ENCODE measurements around the gene SPATA2L.
A peak's percentile ranks its signal among the peaks of the same experiment; 100 is the strongest.

The SPATA2L gene

DNA sequence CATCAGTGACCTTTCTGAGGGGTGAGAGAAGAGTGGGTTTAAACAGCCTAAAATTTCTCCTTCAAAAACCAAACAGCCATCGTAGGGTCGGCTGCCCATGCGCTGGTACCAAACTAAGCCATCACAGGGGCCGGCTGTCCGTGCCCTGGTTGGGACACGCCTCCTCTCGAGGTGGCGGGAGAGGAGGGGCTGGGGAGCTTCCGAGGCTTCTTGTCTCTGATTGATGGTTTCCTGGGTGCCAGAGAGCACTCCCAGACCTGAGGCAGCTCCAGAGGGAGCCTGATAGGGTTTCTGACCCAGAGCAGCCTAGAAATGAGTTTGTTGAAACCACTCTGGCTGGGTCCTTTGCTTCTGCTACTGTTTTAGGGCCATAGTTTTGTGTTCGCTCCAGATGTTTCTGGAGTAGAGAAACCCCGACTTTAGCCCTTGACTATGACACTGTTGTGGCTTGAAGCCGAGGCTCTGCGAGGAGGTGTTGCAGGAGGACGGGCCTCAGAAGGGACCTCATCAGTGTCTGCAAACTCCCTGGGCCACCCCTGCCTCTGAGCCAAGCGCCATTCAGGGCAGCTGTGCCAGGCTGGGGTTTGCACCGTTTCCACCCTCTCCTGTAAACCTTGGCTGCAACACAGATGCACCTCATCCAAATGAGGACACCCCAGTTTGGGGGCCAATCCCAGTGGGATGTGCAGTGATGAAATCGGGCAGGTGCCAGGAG is 26.1 kb upstream of the SPATA2L start:
- no peak for DNase-seq (ENCODE audit: low read depth)

DNA sequence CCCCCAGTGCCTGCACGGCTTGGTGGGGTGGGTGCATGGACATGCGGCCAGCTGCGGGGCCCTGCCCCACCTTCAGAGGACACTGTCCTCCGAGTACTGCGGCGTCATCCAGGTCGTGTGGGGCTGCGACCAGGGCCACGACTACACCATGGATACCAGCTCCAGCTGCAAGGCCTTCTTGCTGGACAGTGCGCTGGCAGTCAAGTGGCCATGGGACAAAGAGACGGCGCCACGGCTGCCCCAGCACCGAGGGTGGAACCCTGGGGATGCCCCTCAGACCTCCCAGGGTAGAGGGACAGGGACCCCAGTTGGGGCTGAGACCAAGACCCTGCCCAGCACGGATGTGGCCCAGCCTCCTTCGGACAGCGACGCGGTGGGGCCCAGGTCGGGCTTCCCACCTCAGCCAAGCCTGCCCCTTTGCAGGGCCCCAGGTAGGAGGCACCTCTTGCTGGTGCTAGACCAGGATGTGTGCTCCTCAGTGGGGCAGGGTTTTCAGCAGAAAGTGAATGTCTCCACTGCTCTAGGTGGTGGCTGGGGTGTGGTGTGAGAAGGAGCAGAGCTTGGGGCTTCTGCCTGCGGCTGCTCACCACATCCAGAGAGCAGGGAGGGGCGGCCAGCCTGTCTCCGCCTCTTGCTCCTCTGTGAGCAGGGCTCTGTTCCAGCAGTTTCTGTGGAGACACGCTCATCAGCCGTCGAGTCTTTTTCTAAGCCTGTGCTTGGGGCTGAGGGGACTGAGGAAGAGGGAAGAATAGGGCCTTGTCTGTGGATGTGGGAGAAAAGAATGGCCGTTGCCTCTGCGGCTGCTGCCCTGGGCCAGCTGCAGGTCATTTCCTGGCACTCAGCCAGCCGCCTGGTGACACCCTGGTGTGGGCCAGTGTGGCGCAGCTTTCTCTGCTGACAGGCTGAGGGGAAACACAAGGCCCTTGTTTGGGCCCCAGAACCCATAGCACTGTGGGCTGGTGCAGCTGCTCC is 22.1 kb upstream of the SPATA2L start:
- DNase-seq (ENCODE audit: low read depth), result no peak

DNA sequence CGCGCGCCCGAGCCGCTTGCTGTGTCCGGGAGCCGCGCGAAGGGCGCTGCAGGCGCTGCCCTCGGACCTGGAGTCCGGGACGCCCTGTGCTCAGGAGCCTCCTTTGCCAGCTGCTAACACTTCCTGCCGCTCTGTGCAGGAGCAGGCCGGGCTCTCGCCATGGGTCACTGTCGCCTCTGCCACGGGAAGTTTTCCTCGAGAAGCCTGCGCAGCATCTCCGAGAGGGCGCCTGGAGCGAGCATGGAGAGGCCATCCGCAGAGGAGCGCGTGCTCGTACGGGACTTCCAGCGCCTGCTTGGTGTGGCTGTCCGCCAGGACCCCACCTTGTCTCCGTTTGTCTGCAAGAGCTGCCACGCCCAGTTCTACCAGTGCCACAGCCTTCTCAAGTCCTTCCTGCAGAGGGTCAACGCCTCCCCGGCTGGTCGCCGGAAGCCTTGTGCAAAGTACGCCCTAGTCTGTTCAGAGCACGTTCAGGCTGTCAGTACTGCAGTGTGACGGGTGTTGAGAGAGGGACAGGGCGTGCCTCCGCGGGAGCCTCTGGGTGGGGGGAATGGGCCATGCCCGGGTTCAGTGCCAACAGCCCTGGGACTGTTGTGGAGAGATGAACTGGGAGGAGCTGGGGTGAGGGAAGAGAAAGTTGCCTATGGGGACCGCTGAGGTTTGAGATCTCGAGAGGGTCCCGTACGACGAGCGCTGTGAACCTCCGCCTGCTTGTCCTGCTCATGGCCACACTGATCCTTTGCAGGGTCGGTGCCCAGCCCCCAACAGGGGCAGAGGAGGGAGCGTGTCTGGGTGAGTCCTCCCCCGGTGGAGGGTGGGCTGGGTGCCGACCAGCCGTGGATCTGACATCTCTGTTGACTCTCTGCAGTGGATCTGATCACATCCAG is 21.1 kb upstream of the SPATA2L start:
- peak; percentile 26 for DNase-seq (ENCODE audit: low read depth)

DNA sequence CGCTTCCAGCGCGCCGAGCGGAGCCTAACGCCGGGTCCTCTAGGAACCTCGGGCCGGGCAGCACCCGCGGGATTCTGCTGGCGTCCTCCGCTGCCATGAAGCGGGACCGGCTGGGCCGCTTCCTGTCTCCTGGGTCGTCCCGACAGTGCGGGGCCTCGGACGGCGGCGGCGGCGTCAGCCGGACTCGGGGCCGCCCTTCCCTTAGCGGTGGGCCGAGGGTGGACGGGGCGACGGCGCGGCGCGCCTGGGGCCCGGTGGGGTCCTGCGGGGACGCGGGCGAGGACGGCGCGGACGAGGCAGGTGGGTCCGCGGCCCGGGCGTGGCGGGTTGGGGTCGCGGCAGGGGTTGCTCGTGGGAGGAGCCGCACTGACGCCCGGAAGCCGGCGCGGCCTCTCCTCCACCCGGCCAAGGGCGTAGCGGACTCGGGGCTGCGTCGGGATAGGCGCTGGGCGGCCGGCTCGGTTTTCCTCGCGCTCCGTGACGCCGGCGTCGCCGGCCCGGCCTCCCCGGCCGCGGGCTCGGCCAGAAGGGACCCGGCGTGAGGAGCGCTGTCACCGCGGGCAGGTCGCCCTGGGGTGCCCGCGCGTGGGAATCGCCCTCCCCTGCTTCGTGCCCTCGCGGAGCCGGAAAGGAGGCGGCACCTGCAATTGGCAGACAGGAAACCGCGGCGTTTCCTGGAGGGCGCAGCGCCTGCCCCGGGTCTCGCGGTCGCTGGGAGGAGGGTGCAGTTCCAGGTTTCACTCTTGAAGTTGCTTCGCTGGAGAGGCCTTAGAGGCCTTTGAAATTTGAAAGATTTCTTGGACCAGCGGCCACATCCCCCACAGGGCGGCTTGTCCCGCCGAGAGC is 20.3 kb upstream of the SPATA2L start:
- peak; percentile 49 for DNase-seq (ENCODE audit: low read depth)

DNA sequence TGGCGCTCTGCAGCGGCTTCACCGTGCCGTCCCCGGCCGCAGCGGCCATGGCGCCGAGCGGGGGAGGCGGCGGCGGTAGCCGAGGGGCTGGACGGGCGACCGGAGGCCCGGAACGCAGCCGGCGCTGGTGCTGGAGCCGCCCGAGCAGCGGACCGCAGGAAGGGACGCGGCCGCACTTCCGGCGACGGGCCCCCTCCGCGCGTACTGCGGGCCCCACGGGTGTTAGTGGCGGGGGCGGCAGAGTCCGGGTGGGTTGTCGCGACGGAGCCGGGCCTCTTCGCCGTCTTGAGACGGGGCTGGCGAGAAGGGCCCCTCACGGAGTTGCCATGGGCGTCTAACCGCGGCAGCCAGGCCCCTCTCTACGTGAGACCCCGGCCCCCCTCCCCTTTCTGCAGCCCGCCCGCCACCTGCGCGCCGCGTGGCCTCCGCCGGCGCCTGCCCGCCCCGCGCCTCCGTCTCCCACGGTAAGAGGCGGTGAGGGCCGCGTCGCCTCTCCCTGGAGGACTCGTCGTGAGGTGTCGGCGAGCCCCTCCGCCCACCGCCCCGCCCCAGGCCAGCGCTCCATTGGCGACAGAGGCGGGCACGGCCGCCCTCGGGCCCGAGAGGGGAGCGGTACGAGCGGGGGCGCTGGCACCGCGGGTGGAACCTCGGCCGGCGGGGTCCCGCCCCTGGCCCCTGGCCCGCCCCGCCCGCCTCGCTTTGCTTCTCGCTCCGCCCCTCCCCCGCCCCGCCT is 19.5 kb upstream of the SPATA2L start, which contains the start of the genes VPS9D1 and ZNF276:
Gene VPS9D1, minus strand, starts transcription at position 86 of the 733 bp plus-strand sequence. Its CDS starts 37 bp downstream, at position 49.
Gene ZNF276, plus strand, starts transcription at position 725 of the 733 bp plus-strand sequence. CDS start 104 bp downstream, outside the sequence.
- peak; percentile 78 for DNase-seq (ENCODE audit: low read depth)

DNA sequence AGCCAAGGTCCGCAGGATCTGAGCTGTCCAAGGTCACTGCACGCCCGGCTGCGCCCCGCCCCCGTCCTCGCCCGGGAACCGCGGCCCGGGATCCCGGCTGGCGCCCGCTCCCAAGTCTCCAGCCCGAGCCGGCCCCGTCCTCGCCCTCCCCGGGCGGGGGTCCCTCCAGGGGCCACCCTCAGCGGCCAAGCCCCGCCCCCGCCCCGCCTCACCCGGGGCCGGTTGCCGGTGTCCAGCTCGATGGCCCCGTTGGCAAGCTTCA is 19.0 kb upstream of the SPATA2L start:
- DNase-seq (ENCODE audit: low read depth), result no peak

DNA sequence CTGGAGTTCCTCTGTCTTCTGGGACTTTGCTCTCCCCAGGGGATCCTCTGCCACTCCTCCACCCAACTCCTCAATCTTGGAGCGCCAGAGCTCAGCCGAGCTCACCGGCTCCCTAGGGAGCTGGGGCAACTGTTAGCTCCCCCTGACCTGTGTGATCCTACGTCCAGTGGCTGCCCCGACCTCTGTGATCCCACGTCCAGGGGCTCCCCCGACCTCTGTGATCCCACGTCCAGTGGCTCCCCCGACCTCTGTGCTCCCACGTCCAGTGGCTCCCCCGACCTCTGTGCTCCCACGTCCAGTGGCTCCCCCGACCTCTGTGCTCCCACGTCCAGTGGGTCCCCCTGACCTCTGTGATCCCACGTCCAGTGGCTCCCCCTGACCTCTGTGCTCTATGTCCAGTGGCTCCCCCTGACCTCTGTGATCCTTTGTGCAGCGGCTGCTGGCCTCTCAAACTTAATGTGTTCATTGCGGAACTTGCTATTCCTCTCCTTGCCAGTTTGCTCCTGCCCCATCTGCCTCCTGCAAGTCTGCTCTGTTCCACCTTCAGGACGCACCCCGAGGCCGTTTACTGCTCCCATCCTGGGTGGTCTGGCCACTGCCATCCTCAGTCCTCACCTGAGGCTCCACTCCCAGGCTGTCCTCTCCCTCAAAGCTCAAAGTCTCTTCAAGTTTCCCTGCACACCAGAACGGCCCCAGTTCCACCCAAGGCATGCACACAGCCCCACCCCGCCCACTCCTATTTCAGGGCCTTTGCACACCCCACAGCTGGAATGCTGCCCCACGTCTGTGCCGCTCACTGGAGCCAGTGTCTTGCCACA is 16.4 kb upstream of the SPATA2L start:
- DNase-seq (ENCODE audit: low read depth), result no peak

DNA sequence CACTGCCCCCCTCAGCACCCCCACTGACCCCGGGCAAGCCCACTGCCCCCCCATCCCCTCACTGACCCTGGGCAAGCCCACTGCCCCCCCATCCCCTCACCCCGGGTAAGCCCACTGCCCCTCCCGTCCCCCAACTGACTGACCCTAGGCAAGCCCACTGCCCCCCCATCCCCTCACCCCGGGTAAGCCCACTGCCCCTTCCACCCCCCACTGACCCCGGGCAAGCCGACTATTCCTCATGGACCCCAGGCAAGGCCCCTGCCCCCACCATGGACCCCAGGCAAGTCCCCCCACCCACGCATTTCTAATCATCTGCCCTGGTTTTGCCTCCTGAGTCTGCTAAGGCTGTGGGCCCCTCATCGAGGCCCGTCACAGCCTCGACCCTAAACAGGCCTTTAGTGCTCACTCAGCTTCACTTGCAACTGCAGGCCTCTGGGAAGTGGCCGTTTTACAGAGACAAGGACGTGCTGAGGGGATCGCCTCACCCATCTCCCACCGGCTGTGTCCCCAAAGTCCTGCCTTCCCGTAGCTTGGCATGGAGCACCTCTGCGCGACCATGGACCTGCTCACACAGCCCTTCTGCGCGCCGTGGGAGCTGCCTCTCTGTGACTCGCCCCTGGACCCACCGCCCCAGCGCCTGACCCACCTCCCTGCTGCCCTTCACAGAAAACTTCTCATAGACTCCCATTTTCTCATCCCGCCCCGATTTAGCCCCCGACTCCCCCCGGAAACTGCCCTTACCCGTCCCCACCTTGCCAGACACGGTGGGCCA is 15.6 kb upstream of the SPATA2L start:
- no peak for DNase-seq (ENCODE audit: low read depth)

DNA sequence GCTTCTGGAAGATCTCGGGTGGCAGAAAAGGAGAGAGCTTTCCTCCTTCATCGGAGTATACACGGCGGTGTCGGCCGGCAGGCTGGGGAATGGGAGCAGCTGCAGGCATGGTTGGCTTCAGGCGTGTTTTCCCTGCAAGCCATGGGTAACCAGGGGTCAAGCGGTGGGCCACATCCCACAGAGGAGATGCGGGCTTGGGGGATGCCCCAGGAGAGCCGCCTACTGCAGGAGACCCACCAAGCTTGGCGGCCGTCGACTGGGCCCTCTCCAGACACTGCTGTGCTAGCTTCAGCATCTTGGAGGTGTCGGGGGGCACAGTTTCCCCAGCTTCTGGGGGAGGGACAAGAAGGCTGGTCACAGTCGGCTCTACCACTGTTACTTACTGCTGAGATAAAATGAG is 15.0 kb upstream of the SPATA2L start:
- no peak for DNase-seq (ENCODE audit: low read depth)

DNA sequence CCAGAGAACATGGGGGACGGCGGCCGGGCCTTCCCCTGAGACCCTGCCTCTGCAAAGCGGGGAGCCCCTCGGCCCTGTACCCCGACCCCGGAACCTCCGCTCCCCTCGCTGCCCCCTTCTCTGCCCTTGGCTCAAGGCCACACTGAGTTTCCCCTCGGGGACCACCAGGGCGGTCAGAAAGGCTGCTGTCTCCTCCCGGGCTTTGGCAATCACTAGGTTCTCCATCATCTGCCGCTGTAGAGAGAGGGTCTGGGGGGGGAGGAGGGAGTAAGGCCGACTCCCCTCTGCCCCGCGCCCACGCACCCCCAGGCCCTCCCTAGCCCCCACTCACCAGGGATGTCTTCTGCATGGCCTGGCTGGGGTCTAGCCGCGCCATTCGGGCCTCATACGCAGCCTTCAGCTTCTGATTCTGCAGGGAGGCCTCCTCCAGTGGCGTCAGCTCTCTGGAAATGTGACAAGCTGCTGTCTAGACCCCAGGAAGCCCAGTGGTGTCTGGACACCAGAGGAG is 10.8 kb upstream of the SPATA2L start:
- no peak for DNase-seq (ENCODE audit: low read depth)

DNA sequence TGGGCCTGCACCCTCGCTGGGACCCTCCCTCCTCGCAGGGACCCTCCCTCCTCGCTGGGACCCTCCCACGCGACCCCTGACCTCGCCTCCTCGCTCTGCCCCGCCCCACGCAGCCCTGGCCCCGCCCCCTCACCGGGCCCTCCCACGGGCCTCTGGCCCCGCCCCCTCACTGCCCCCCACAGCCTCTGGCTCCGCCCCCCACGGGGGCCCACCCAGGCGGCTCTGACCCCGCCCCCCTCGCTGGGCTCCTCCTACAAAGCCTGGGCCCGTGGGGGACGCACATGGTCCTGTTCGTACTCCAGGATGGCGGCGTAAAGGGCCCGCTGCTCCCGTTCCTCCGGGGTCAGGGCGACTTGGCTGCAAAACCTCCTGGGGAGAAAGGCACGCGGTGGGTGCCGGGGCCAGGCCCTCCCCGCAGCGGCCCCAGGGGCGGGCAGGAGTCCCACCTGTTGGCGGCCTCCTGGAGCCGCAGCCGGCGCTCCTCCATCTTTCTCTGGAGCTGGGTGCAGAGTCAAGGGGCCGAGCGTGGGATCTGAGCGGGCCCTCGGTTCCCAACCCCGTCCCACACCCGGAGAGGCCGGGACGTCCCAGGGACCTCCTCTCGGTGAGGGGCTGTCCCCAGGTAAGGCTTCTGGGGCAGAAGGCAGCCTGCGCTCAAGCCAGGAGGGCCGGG is 10.2 kb upstream of the SPATA2L start:
- DNase-seq (ENCODE audit: low read depth), result no peak

DNA sequence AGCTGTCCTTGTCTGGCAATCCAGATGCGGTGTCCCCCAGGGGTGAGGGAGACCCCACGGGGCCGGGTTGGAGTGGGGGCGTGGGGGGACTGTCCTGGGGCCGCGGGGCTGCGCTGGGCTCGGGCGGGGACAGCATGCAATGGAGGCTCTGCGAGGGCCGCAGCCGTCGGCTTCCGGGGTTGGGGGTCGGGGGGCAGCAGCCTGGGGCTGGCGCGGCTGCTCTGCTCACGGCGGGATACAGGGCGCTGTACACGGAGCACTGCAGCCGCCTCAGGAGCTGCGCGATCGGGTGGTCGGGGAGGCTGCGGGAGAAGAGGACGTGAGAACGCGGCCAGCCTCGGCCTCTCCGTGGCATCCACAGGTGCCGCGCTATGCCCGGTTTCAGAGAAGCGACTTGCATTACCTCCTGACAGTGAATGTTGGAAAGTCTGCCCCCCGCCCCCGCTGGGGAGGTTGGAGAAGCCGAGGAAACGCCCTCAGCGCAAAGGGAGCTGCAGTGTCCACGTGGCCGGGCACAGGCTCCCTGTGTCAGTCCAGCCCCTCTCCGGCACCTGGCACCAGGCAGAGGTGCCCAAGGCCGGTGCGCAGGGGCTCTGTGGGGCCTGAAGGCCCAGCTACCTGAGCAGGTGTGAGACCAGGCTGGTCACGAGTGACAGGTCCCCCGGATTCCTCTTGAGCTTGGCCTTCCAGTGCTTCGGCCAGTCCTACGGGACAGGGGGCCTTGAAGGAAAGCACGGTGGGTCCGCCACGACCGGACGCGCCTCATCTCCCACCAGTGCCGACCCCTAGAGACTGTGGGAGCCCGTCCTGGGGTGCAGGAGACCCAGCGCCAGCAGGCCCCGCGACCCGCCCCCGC is 9.4 kb upstream of the SPATA2L start:
- DNase-seq (ENCODE audit: low read depth), result no peak

DNA sequence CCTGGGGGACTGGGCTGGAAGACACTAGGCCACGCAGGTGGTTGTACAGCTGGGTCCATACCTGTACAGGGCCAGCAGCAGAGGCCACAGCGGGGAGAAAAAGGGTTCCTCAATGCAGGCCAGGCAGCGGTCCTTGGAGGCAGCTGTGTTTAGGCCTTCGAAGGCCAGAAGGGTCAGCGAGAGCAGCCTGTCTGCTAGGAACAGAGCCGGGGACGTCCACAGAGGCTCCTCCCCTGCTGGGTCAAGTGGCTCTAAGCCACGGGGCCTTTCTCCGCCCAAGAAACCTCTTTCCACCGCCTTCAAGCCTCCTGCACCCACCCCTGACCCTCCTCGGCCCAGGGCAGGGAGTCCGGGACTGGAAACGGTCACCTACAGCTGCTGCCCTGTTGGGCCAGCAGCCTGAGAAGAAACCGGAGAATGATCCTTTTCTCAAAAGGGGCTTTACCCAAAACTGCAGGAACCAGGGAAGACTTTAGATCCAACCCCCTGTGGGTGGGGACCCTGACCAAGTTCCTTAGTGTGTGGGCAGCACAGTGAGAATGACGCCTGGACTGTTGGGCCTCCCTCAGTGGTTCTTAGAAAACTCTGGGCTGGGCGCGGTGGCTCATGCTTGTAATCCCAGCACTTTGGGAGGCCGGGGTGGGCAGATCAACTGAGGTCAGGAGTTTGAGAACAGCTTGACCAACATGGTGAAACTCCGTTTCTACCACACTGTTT is 8.4 kb upstream of the SPATA2L start:
- no peak for DNase-seq (ENCODE audit: low read depth)

DNA sequence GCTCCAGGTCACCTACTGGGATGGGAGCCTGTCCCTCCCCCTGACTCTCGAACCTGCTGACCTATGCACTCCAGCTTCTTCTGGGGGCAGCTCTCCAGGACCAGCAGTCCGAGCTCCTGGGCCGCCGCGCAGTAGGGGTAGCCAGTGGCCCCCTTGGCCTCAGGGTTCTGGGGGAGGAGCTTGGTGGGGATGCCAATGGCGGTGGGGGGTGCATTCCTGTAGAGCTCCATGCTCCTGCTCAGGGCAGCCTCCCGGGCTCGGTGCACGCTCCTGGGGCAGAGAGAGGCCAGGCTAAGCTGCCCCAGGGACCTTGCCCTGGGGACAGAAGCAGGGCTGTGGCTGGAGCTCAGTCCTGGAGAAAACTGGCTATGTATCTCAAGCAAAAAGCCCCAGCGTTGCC is 7.7 kb upstream of the SPATA2L start:
- DNase-seq (ENCODE audit: low read depth), result no peak

DNA sequence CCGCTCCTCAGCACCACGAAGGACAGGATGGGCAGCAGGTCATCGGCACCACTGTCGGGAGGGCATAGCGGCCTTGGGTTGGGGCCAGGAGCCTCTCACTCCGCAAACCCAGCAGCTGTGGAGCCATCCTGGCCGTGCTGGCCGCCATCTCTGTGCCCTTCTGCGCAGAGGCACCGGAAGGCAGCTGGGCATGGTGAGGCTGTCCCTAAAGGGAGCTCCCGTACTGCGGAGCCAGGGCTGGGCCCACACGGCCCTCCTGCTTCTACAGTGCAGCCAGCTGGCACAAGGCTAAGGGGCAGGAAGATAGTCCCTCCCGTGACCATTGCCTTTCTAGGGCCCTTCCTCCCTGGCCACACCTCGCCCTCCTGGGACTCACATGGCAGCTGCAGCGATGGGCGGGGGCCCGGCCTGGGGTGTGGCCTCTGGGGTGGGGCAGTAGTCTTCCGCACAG is 7.0 kb upstream of the SPATA2L start:
- no peak for DNase-seq (ENCODE audit: low read depth)

DNA sequence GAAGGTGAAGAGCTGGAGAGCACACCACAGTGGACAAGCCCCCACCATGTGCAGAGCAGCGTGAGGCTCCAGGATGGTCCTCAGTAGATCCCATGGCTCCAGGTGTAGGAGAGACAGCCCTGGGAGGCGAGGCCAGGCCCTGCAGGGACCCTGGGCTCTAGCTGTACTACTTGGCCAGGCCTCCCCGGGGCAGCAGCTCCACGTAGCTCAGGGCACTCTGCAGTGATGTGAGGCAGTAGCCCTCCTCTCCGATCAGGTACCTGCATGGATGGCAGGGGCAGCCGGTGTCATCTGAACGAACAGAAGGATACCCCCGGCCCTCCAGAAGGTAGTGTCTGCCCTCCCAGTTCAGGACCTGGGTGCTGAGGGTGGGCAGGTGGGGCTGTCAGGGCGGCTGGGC is 6.2 kb upstream of the SPATA2L start:
- DNase-seq (ENCODE audit: low read depth), result no peak
